Activated naive CD4-positive, alpha-beta T cell treated with anti-CD3 and anti-CD28 coated beads for 36 hours (primary cell): Measurements from ENCODE around the gene MCM6. TPM values are rescaled to one million over a fixed set of nuclear protein-coding genes. Genes with fewer than 3 reads are reported as not detected.

Experiments
- CTCF ChIA-PET: fragments of 350-600 bp; sonication (Branson Sonifier 250); formaldehyde crosslinking; loops from one replicate; lab custom pipeline; 2021; ENCODE audit warnings: antibody characterized with exemption; lab: Charles Lee
- DNase-seq: peaks from one replicate; pipeline ENCODE4 v3.0.0-alpha.2; 2020
- H3K27ac Mint-ChIP-seq: one replicate; pipeline ENCODE4 v1.8.0; 2021; ENCODE audit warnings: mild to moderate bottlenecking, mixed read lengths
- H3K27me3 Mint-ChIP-seq: one replicate; pipeline ENCODE4 v1.8.0; 2021; ENCODE audit warnings: low read depth, mixed read lengths
- H3K36me3 Mint-ChIP-seq: one replicate; pipeline ENCODE4 v1.8.0; 2021; ENCODE audit warnings: low read depth, mixed read lengths
- H3K4me1 Mint-ChIP-seq: one replicate; pipeline ENCODE4 v1.8.0; 2021; ENCODE audit warnings: low read depth, mixed read lengths
- H3K4me3 Mint-ChIP-seq: one replicate; pipeline ENCODE4 v1.8.0; 2021; ENCODE audit warnings: mild to moderate bottlenecking, moderate library complexity, mixed read lengths
- H3K9me3 Mint-ChIP-seq: one replicate; pipeline ENCODE4 v1.8.0; 2021; ENCODE audit warnings: mixed read lengths
- intact Hi-C: fragments of 100-400 bp; cut with micrococcal nuclease; formaldehyde crosslinking; loops from one replicate; pipeline ENCODE4 v1.15.1; 2023
- total RNA-seq, 2 experiments: library from RNA; stranded (reverse); gene quantifications; one replicate each; pipeline ENCODE4 v1.2.3, GENCODE V29; 2021

Gene MCM6
- 100 to 1,000 TPM; 221 to 226 TPM for total RNA-seq

DNA sequence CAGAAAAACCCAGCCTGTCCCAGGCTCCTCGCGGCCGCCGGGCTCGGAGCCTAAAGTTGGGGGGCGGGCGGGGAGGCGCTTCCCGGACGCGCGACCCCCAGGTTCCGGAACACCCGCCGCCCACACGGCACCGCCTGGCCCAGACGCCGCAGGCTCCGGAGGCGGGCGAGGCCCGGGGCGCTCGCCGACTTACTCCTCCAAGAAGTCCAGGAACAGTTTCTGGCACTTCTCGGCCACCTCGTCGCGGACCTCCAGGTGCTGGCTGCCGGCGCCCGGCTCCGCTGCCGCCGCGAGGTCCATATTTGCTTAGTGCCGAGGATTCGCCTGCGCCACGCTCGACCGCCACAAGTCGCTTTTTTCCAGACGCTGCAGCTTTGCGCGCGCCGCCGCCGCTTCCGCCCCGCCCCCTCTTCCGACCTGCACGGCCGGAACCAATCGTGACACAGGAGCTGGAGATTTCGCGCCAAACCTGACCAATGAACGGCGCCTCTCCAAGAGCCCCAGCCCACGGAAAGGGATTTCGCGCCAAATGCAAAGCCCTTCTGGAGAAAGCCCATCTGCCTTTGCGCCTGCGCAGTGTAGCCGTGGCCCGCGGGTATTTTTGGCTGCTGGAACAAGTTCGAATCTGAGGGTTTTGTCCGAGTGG lies at the start of gene MCM6:
Gene MCM6, minus strand, starts transcription at position 378 of the 646 bp plus-strand sequence. Its CDS starts 78 bp downstream, at position 300.
- Mint-ChIP-seq H3K27ac (peak within 1 kb of the TSS; percentile 99), H3K27me3 (no peaks in the 10 kb centered on the region), H3K4me1 (peaks cover 39% of the 10 kb centered on the region), H3K9me3 (no peaks in the 10 kb centered on the region), H3K36me3 (peaks cover 49% of the 10 kb centered on the region), H3K4me3 (peak within 1 kb of the TSS; percentile 91)
- peak; percentile 100 for DNase-seq
- intact Hi-C loops: loop anchor here (1.0 to 2.0 kb wide), 10 partner anchors 56 to 958 kb away; partner anchors contain the start of genes CCNT2, DARS1, R3HDM1 and RAB3GAP1
- CTCF ChIA-PET: interaction anchor here (0.7 to 2.4 kb wide), 5 partner anchors 21 to 506 kb away, joined by 3 to 6 read pairs (median 3); no protein-coding TSS in a partner anchor

DNA sequence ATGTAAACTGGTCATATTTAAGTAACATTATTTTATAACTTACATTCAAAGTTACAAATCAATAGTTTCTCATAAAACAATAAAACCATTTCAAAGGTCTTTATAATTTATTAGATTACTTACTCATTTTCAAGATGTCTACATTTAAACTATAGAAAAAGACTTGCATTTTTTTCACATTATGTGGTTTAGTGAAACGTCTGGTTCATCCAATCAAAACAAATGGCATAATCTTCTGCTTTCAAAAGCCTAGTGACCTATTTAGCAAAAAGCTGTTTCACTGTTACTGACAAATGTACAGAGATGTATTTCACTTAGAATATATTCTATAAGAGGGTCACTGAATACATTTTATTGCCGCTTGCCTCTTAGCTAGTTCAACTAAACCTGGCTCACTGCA lies 49.3 kb upstream of the MCM6 start:
- intact Hi-C loops: no loop called here
- Mint-ChIP-seq H3K9me3 (no peaks in the 10 kb centered on the region), H3K36me3 (peaks cover 7% of the 10 kb centered on the region), H3K27me3 (no peaks in the 10 kb centered on the region), H3K4me1 (peaks cover 2% of the 10 kb centered on the region), H3K4me3 (no peak overlapping the region), H3K27ac (no peak overlapping the region)
- DNase-seq: no peak
- CTCF ChIA-PET: interaction anchor here (0.9 kb wide), 1 partner anchor 17 kb away, joined by 3 read pairs; no protein-coding TSS in a partner anchor

DNA sequence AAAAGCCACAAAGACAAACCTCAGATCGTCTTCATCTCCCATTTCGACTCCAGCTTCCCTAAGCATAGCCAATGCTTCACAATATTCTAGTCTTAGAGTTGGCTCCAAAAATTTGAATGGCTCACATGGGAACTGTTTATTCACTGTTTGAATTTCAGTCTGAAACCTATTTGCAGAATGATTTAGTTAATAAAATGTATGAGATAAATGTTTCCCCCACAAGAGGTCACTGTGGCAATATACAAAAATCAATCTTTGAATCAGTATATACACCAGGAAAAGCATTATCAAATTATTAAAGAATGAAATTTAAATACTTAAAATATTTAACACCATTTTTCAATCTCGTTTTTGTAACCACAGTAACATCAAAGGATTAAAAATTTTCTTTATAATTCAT lies 40.0 kb upstream of the MCM6 start:
- intact Hi-C loops: loop anchor here (1.0 to 5.0 kb wide), 8 partner anchors 141 to 1921 kb away; partner anchors contain the start of gene CXCR4
- H3K4me3 Mint-ChIP-seq: no peak overlapping the region
- H3K27me3 Mint-ChIP-seq: no peaks in the 10 kb centered on the region
- H3K4me1 Mint-ChIP-seq: peaks cover 5% of the 10 kb centered on the region
- H3K27ac Mint-ChIP-seq: no peak overlapping the region
- peaks cover 9% of the 10 kb centered on the region for H3K36me3 Mint-ChIP-seq
- DNase-seq: no peak
- CTCF ChIA-PET: interaction anchor here (0.6 to 2.9 kb wide), 7 partner anchors 8 to 468 kb away, joined by 3 to 12 read pairs (median 4); no protein-coding TSS in a partner anchor
- no peaks in the 10 kb centered on the region for H3K9me3 Mint-ChIP-seq

DNA sequence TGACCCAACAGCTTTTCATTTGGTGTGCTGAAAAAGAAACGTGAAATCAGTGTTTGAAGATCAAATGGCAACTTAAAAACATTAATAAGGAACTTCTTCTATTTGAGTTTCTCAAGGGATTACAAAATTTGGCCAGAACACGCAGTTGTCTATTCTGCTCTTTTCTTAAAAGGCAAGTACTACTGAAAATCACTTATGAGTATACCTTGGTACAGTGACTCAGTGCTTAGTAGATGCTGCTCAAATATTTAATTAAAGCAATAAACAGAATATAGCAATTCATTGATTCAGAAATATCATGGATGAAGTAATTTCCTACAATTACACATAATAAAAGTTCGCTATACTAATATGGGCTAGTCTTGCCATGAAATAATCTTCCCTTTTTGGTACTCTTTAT lies 38.2 kb upstream of the MCM6 start:
- no peak for DNase-seq
- CTCF ChIA-PET: interaction anchor here (0.7 to 2.9 kb wide), 32 partner anchors 8 to 508 kb away, joined by 3 to 71 read pairs (median 4); partner anchors contain the start of gene MCM6
- Mint-ChIP-seq H3K27me3 (no peaks in the 10 kb centered on the region), H3K27ac (no peak overlapping the region), H3K36me3 (peaks cover 14% of the 10 kb centered on the region), H3K9me3 (no peaks in the 10 kb centered on the region), H3K4me1 (peaks cover 10% of the 10 kb centered on the region), H3K4me3 (no peak overlapping the region)
- intact Hi-C loops: loop anchor here (5.0 kb wide), 2 partner anchors 323 to 343 kb away; no protein-coding TSS in a partner anchor

DNA sequence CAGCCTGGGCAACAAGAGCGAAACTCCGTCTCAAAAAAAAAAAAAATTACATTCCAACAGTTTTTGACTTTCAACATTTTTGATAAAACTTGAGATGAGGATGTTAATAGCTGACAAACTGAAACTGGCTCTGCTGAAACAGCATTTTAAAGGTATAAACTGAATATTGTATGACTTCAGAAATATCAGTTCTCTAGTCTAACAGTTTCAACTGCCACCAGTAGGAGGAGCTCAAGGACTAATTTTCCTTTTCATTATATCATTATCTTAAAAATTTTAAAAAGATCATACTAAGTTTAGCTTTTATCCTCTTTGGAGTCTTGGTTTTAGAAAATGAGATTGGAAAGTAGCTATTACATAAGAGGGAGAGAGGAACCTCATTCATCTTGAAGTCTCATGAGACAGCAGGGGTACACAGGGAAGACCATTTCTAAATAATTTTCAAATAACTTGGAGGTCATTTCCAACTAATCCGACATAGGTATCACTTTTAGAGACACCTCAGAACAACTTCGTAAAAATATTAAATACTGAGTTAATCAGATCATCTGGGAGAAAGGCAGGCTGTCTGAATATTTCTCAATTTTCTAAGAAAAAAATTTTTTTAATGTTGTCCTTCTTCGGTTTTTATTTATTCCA lies 37.6 kb upstream of the MCM6 start:
- Mint-ChIP-seq H3K36me3 (peaks cover 17% of the 10 kb centered on the region), H3K4me3 (no peak overlapping the region), H3K4me1 (peaks cover 10% of the 10 kb centered on the region), H3K9me3 (no peaks in the 10 kb centered on the region), H3K27ac (no peak overlapping the region), H3K27me3 (no peaks in the 10 kb centered on the region)
- CTCF ChIA-PET: interaction anchor here (0.6 to 2.9 kb wide), 52 partner anchors 8 to 988 kb away, joined by 3 to 71 read pairs (median 4); partner anchors contain the start of gene MCM6
- intact Hi-C loops: loop anchor here (5.0 kb wide), 2 partner anchors 323 to 343 kb away; no protein-coding TSS in a partner anchor
- DNase-seq: peak; percentile 65

DNA sequence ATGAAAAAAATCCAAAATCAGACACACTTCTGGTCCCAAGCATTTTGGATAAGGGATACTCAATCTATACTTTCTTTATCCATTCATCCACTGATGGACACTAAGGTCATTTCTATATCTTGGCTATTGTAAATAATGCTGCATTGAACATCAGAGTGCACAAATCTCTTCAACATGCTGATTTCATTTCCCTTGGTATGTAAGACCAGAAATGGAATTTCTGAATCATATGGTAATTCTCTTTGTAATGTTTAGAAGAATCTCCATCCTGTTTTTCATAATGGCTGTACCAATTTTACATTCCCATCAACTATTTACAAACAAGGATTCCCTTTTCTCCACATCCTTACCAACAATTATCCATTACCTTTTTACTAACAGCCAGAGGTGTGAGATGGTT lies 33.7 kb upstream of the MCM6 start:
- Mint-ChIP-seq H3K4me3 (no peak overlapping the region), H3K27me3 (no peaks in the 10 kb centered on the region), H3K27ac (peak overlapping the region; percentile 22), H3K9me3 (no peaks in the 10 kb centered on the region), H3K4me1 (peaks cover 5% of the 10 kb centered on the region), H3K36me3 (peaks cover 27% of the 10 kb centered on the region)
- CTCF ChIA-PET: interaction anchor here (1.6 kb wide), 1 partner anchor 474 kb away, joined by 7 read pairs; no protein-coding TSS in a partner anchor
- intact Hi-C loops: loop anchor here (5.0 kb wide), 2 partner anchors 327 to 347 kb away; no protein-coding TSS in a partner anchor
- DNase-seq: no peak

DNA sequence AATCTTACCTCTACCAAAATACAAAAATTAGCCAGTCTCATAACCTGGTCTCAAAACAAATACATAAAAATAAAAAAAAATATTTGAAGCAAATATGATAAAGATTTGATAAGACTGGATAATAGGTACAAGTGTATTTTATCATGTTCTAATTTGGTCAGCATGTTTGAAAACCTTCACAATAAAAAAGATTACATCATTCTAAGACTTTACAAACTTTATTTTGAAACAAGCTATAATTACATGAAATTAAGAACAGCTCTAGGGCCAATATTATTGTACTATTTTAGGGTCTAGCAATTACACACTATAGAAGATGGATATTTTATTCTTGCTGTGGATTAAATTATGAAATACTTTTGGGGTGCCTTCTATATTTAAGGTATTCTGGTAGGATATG lies 29.4 kb upstream of the MCM6 start:
- no peak for DNase-seq
- intact Hi-C loops: no loop called here
- H3K36me3 Mint-ChIP-seq: peaks cover 22% of the 10 kb centered on the region

DNA sequence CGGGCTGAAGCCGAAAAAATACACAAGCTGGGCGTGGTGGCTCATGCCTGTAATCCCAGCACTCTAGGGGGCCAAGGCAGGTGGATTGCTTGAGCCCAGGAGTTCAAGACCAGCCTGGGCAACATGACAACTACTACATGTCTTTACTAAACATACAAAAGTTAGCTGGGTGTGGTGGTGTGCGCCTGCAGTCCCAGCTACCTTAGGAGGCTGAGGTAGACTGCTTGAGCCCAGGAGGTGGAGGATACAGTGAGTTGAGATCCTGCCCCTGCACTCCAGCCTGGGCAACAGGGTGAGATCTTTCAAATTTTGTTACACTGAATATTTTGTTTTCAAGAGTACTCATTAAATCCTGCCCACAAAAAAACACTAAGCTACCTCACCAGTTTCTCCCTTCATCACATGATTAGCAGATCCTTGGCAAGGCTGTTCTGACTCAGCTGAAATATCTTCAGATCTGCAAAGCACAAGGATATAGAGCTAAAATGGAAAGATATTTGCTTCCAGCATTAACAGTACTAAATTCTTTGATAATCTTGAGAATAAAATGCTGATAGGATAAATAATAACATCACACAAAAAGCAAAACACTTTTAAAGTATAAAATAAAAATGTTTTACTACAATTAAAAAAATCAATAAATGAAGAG lies 28.2 kb upstream of the MCM6 start:
- Mint-ChIP-seq H3K4me1 (no peaks in the 10 kb centered on the region), H3K27ac (peak overlapping the region; percentile 46), H3K9me3 (no peaks in the 10 kb centered on the region), H3K36me3 (peaks cover 17% of the 10 kb centered on the region), H3K27me3 (no peaks in the 10 kb centered on the region), H3K4me3 (no peak overlapping the region)
- CTCF ChIA-PET: interaction anchor here (1.2 to 1.8 kb wide), 3 partner anchors 9 to 480 kb away, joined by 3 to 7 read pairs (median 4); no protein-coding TSS in a partner anchor
- intact Hi-C loops: no loop called here
- DNase-seq: no peak

More for the DNA sequence above, 29.4 kb upstream of the MCM6 start:
- H3K27me3 Mint-ChIP-seq: no peaks in the 10 kb centered on the region
- H3K27ac Mint-ChIP-seq: no peak overlapping the region
- CTCF ChIA-PET: no interaction called here
- peaks cover 5% of the 10 kb centered on the region for H3K4me1 Mint-ChIP-seq
- H3K9me3 Mint-ChIP-seq: no peaks in the 10 kb centered on the region
- H3K4me3 Mint-ChIP-seq: no peak overlapping the region

DNA sequence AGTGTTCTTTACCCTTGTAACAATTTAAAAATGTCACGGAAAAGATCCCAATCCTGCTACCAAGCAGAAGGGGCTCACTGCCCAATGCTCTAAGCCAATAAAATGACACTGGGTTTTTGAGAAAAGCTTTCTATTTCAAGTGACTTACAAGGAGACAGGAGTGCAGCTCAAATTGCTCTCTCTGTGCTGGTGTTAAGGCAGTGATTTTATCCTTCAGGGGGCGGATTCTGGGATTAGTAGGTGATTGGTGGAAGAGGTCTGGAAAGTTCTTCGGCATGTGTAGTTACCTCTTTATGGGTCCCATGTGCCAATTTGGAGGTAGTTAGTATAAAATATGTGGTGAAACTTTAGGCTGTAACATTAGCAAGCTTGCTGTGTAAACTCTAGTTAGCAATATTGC lies 27.4 kb upstream of the MCM6 start:
- CTCF ChIA-PET: interaction anchor here (1.2 to 1.8 kb wide), 4 partner anchors 8 to 481 kb away, joined by 3 to 7 read pairs (median 4); no protein-coding TSS in a partner anchor
- peaks cover 13% of the 10 kb centered on the region for H3K36me3 Mint-ChIP-seq
- intact Hi-C loops: no loop called here
- H3K27ac Mint-ChIP-seq: no peak overlapping the region
- H3K4me3 Mint-ChIP-seq: no peak overlapping the region
- no peak for DNase-seq
- H3K4me1 Mint-ChIP-seq: no peaks in the 10 kb centered on the region
- no peaks in the 10 kb centered on the region for H3K27me3 Mint-ChIP-seq
- no peaks in the 10 kb centered on the region for H3K9me3 Mint-ChIP-seq

DNA sequence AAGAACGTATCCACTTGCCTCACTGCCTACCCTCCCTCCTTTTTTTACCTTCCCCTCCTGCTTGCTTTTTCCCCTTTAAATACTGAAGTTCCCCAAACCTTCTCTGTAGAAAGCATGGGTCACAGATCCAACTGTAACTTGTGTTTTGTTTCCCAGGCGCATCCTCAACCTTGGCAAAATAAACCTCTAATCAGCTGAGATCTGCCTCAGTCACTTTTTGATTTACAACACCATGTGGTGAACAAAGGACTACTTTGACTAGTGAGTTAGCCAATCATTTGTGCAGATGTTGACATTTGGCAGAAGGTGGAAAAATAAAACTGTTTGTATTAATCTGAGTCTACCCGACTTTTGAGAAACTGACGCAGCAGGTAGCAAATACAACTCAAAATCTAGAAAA lies 23.3 kb upstream of the MCM6 start:
- H3K27ac Mint-ChIP-seq: no peak overlapping the region
- CTCF ChIA-PET: interaction anchor here (1.3 kb wide), 1 partner anchor 15 kb away, joined by 3 read pairs; no protein-coding TSS in a partner anchor
- DNase-seq: no peak
- H3K4me3 Mint-ChIP-seq: no peak overlapping the region
- no peaks in the 10 kb centered on the region for H3K9me3 Mint-ChIP-seq
- intact Hi-C loops: no loop called here
- no peaks in the 10 kb centered on the region for H3K4me1 Mint-ChIP-seq
- H3K27me3 Mint-ChIP-seq: no peaks in the 10 kb centered on the region
- peaks cover 2% of the 10 kb centered on the region for H3K36me3 Mint-ChIP-seq

DNA sequence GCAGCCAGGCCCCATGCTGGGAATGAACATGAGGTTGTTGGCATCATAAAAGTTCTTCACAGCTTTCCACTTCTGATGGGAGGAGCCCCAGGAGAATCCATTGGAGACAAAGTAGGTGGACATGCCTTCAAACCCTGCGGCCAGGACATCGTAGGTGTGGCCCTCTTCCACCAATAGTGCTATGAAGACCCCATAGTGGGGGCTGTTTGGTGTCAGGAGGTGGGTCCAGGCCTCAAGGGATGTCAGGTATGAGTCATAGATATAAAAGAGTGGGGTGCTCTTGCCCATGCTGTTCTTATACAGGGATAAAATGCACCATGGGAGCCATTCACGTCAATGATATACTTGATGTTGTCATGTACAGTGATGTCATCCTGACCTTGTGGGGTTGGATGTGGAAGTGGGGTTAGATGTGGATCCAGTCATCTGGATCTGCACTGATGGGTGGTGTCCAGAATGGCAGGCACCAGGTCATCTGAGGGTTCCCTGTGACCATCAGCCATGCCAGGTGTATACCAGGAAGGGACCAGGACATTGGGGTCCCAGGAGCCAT lies 22.1 kb upstream of the MCM6 start:
- H3K9me3 Mint-ChIP-seq: no peaks in the 10 kb centered on the region
- intact Hi-C loops: no loop called here
- no peak overlapping the region for H3K4me3 Mint-ChIP-seq
- no peak for DNase-seq
- H3K27me3 Mint-ChIP-seq: no peaks in the 10 kb centered on the region
- no peak overlapping the region for H3K27ac Mint-ChIP-seq
- H3K4me1 Mint-ChIP-seq: no peaks in the 10 kb centered on the region
- CTCF ChIA-PET: no interaction called here
- peaks cover 1% of the 10 kb centered on the region for H3K36me3 Mint-ChIP-seq
